PC-9 (cell line): ENCODE results near the gene MCTP1. TPM values are rescaled to one million over a fixed set of nuclear protein-coding genes. Genes with fewer than 3 reads are reported as not detected.
"Not testable (repeated sequence)": the region's sequence is repeated elsewhere in the genome, so short reads cannot be mapped to it uniquely, and the experiment has no call there.

Experiments
- BruUV-seq: library from RNA; stranded (reverse); fragments of 400-500 nt; replicated peaks from 2 replicates; lab custom pipeline; 2021; lab: Mats Ljungman, UMichigan
- CTCF ChIA-PET: fragments of 300-600 bp; sonication (Branson Sonifier 250); formaldehyde crosslinking; loops from one replicate; lab custom pipeline; 2022; ENCODE audit warnings: antibody characterized with exemption; lab: Charles Lee
- POLR2A ChIA-PET: fragments of 300-600 bp; sonication (Branson Sonifier 250); formaldehyde crosslinking; loops from one replicate; lab custom pipeline; 2022; ENCODE audit warnings: antibody characterized with exemption; ENCODE audit not compliant: unreplicated experiment; lab: Charles Lee
- DNase-seq, 2 experiments: peaks; one replicate each; pipeline versions ENCODE4 v3.0.0 to v3.0.0-alpha.2; 2015 to 2022; ENCODE audit warnings: mixed read lengths in 1 of 2
- H2AFZ ChIP-seq: fragments of 200-600 bp; sonication (generic); 2 replicates; pipeline ENCODE4 v1.8.1; 2017; ENCODE audit warnings: antibody characterized with exemption
- H3F3A ChIP-seq: fragments of 200-600 bp; sonication (generic); 2 replicates; pipeline ENCODE4 v1.8.1; 2017; ENCODE audit warnings: antibody characterized with exemption, mild to moderate bottlenecking, low read depth; ENCODE audit not compliant: insufficient read depth
- H3K27ac ChIP-seq: fragments of 200-600 bp; sonication (generic); 2 replicates; pipeline ENCODE4 v1.6.1; 2016; ENCODE audit warnings: mixed run types
- H3K27me3 ChIP-seq: fragments of 200-600 bp; sonication (generic); 2 replicates; pipeline ENCODE4 v1.6.1; 2016; ENCODE audit warnings: low read depth, mixed run types; ENCODE audit not compliant: insufficient read depth
- H3K36me3 ChIP-seq: fragments of 200-600 bp; sonication (generic); 2 replicates; pipeline ENCODE4 v1.6.1; 2016; ENCODE audit warnings: low read depth, mixed run types
- H3K4me1 ChIP-seq: fragments of 200-600 bp; sonication (generic); replicated peaks from 2 replicates; pipeline ENCODE4 v1.6.1; 2016; ENCODE audit warnings: mixed run types; ENCODE audit not compliant: insufficient read depth
- H3K4me2 ChIP-seq: fragments of 200-600 bp; sonication (generic); 2 replicates; pipeline ENCODE4 v1.6.1; 2017; ENCODE audit warnings: mixed run types
- H3K4me3 ChIP-seq: fragments of 200-600 bp; sonication (generic); 2 replicates; pipeline ENCODE4 v1.6.1; 2016; ENCODE audit warnings: mixed run types
- H3K79me2 ChIP-seq: fragments of 200-600 bp; sonication (generic); 2 replicates; pipeline ENCODE4 v1.6.1; 2017; ENCODE audit warnings: low read depth, mixed run types
- H3K9me2 ChIP-seq: fragments of 200-600 bp; sonication (generic); 2 replicates; pipeline ENCODE4 v1.8.1; 2017; ENCODE audit warnings: mild to moderate bottlenecking; ENCODE audit not compliant: insufficient read depth
- H3K9me3 ChIP-seq: fragments of 200-600 bp; sonication (generic); 2 replicates; pipeline ENCODE4 v1.8.1; 2016; ENCODE audit warnings: low read depth; ENCODE audit not compliant: insufficient read depth
- H4K20me1 ChIP-seq: fragments of 200-600 bp; sonication (generic); 2 replicates; pipeline ENCODE4 v1.8.1; 2017; ENCODE audit not compliant: insufficient read depth
- CTCF ChIP-seq: fragments of 200-600 bp; sonication (generic); conservative IDR thresholded peaks from 2 replicates; pipeline ENCODE4 v1.6.1; 2017; ENCODE audit warnings: mixed run types, antibody characterized with exemption, mild to moderate bottlenecking, moderate library complexity
- EZH2 ChIP-seq: fragments of 200-600 bp; sonication (generic); IDR thresholded peaks from 2 replicates; pipeline ENCODE4 v1.8.0; 2017; ENCODE audit warnings: antibody characterized with exemption, low read depth
- intact Hi-C: fragments of 100-400 bp; cut with micrococcal nuclease; formaldehyde crosslinking; loops from one replicate; pipeline ENCODE4 v1.10.0; 2022; ENCODE audit not compliant: unreplicated experiment
- total RNA-seq: library from RNA; stranded (reverse); gene quantifications from 2 replicates; pipeline ENCODE4 v1.2.3, GENCODE V29; 2021

The MCTP1 gene
- total RNA-seq, 1 experiment from 2014 or later = 3.9 TPM

GRCh38 chr5:95005811-95006210, 279.1 kb downstream of the MCTP1 start:
- Histone ChIP-seq H3F3A (no peaks in the 10 kb centered on the region), H3K4me3 (no peak overlapping the region), H3K4me2 (no peak overlapping the region), H3K4me1 (no peaks in the 10 kb centered on the region), H2AFZ (no peak overlapping the region), H3K36me3 (no peaks in the 10 kb centered on the region), H3K79me2 (no peaks in the 10 kb centered on the region), H3K27ac (no peak overlapping the region), H4K20me1 (no peaks in the 10 kb centered on the region), H3K9me2 (no peaks in the 10 kb centered on the region), H3K27me3 (no peaks in the 10 kb centered on the region), H3K9me3 (peaks cover 9% of the 10 kb centered on the region; the same call in 1 of the 2 replicates)
- intact Hi-C loops = no loop called here
- ChIA-PET CTCF (no interaction called here), POLR2A (no interaction called here)
- TF ChIP-seq EZH2 (no peak), CTCF (no peak)
- BruUV-seq = no TSS peak
- no peak for DNase-seq

GRCh38 chr5:94998670-94999069, 286.2 kb downstream of the MCTP1 start:
- no peaks in the 10 kb centered on the region for H3F3A ChIP-seq
- H3K9me2 ChIP-seq = no peaks in the 10 kb centered on the region
- intact Hi-C loops = no loop called here
- no peak overlapping the region for H3K4me2 ChIP-seq
- H2AFZ ChIP-seq = no peak overlapping the region
- no peaks in the 10 kb centered on the region for H4K20me1 ChIP-seq
- ChIA-PET CTCF (no interaction called here), POLR2A (no interaction called here)
- no TSS peak for BruUV-seq
- H3K4me1 ChIP-seq = peaks cover 13% of the 10 kb centered on the region
- H3K4me3 ChIP-seq = no peak overlapping the region
- no peak for DNase-seq
- no peak overlapping the region for H3K27ac ChIP-seq
- no peaks in the 10 kb centered on the region for H3K36me3 ChIP-seq
- H3K27me3 ChIP-seq = no peaks in the 10 kb centered on the region
- no peak for TF ChIP-seq CTCF
- no peak for TF ChIP-seq EZH2
- no peaks in the 10 kb centered on the region for H3K79me2 ChIP-seq
- no peaks in the 10 kb centered on the region for H3K9me3 ChIP-seq

- H4K20me1 ChIP-seq, H2AFZ ChIP-seq, H3K27me3 ChIP-seq, H3K79me2 ChIP-seq, intact Hi-C loops, H3K4me3 ChIP-seq, H3K36me3 ChIP-seq, H3K27ac ChIP-seq, H3F3A ChIP-seq, H3K9me3 ChIP-seq, H3K9me2 ChIP-seq, BruUV-seq: not testable (repeated sequence)
- H3K4me2 ChIP-seq = 0 out of 2 replicates have a peak overlapping the region, but pooled peaks have one; percentile 37
- peaks cover 13% of the 10 kb centered on the region for H3K4me1 ChIP-seq
- ChIA-PET CTCF (interaction anchor here (0.7 kb wide), 1 partner anchor 675 kb away, joined by 3 read pairs; no protein-coding TSS in a partner anchor), POLR2A (interaction anchor here (0.6 kb wide), 1 partner anchor 889 kb away, joined by 7 read pairs; no protein-coding TSS in a partner anchor)
- DNase-seq = peak; percentile 36 to 48
These were observed 290.4 kb downstream of the MCTP1 start for GRCh38 chr5:94994537-94994936.

- Histone ChIP-seq H3K36me3 (no peaks in the 10 kb centered on the region), H2AFZ (no peak overlapping the region), H3K9me3 (no peaks in the 10 kb centered on the region), H4K20me1 (no peaks in the 10 kb centered on the region), H3K4me3 (no peak overlapping the region), H3F3A (no peaks in the 10 kb centered on the region), H3K27me3 (no peaks in the 10 kb centered on the region), H3K9me2 (no peaks in the 10 kb centered on the region), H3K4me1 (peaks cover 13% of the 10 kb centered on the region), H3K79me2 (no peaks in the 10 kb centered on the region), H3K27ac (no peak overlapping the region), H3K4me2 (no peak overlapping the region)
- ChIA-PET CTCF (no interaction called here), POLR2A (no interaction called here)
- intact Hi-C loops = no loop called here
- TF ChIP-seq EZH2 (no peak), CTCF (no peak)
- no TSS peak for BruUV-seq
- no peak for DNase-seq
These were observed 291.4 kb downstream of the MCTP1 start for GRCh38 chr5:94993491-94993890.
